GM23248 (cell line): ENCODE measurements around the gene TRIM28.

ENCODE experiments used
- EZH2 ChIP-seq: fragments of 200-600 bp; sonication (generic); IDR thresholded peaks from 2 replicates; pipeline ENCODE4 v1.6.1; 2018; ENCODE audit warnings: antibody characterized with exemption, mild to moderate bottlenecking; ENCODE audit not compliant: insufficient read depth, poor library complexity, severe bottlenecking
- EZH2phosphoT487 ChIP-seq: fragments of 200-600 bp; sonication (generic); IDR thresholded peaks from 2 replicates; pipeline ENCODE4 v1.6.1; 2018; ENCODE audit warnings: antibody characterized with exemption, moderate library complexity, mild to moderate bottlenecking, low read depth; ENCODE audit not compliant: insufficient read depth

DNA sequence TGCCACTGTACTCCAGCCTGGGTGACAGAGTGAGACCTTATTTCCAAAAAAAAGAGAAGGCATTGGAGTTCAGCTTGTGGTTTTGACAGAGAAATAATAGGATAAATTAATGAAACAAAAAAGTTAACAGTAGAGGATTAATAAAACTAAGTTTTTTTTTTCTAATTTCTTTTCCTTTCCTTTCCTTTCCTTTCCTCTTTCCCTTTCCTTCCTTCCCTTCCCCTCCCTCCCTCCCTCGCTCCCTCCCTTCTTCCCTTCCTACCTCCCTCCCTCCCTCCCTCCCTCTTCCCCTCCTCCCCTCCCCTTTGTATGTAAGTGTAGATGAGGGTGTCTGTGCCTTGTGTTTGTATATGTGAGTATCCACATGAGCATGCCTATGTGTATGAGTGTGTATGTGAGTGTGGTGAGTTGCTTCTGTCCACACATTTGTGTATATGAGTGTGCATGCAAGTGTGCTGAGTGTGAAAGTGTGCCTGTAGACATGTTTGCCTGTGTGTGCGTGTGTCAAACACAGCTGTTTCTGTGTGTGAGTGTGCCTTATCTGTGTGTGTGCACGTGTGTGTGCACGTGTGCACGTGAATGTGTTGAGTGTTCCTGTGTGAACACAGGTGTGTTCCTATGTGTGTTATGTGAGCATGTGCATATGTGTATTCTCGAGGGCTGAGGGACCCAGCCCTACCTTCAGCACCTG is 41.7 kb downstream of the TRIM28 start:
- TF ChIP-seq EZH2 (no peak), EZH2phosphoT487 (no peak)
